Adrenal gland (tissue), 12 donors: ENCODE measurements around the gene SYCN. TPM values are rescaled to one million over a fixed set of nuclear protein-coding genes. Genes with fewer than 3 reads are reported as not detected.

ENCODE experiments used
- DNase-seq, 7 donors: peaks; one replicate each; pipeline ENCODE4 v3.0.0-alpha.2; 2019 to 2020
- H3K27ac ChIP-seq, 5 donors: fragments of 200-600 bp; sonication (generic) in 4 of 5; 1 replicate in 3 of 5; 2 replicates in 2 of 5; pipeline versions ENCODE4 v1.5.1 to v1.8.0; 2016 to 2020; ENCODE audit warnings: mild to moderate bottlenecking in 1 of 5
- H3K27me3 ChIP-seq: fragments of 200-600 bp; 2 replicates; pipeline ENCODE4 v1.8.0; 2021
- H3K36me3 ChIP-seq, 2 donors: fragments of 200-600 bp; replicated peaks in 1 of 2; 1 replicate in 1 of 2; 2 replicates in 1 of 2; pipeline versions ENCODE4 v1.5.1 to v1.8.0; 2018 to 2022
- H3K4me1 ChIP-seq, 2 donors: fragments of 200-600 bp; replicated peaks in 1 of 2; 1 replicate in 1 of 2; 2 replicates in 1 of 2; pipeline versions ENCODE4 v1.5.1 to v1.8.0; 2018 to 2021
- H3K4me3 ChIP-seq, 4 donors: fragments of 200-600 bp; sonication (generic) in 3 of 4; one replicate each; pipeline ENCODE4 v1.5.1; 2016 to 2018
- H3K9me3 ChIP-seq, 3 donors: fragments of 200-600 bp; sonication (generic) in 1 of 3; replicated peaks in 1 of 3; 1 replicate in 2 of 3; 2 replicates in 1 of 3; pipeline versions ENCODE4 v1.5.1 to v1.8.0; 2016 to 2021
- POLR2A ChIP-seq, 2 donors: fragments of 450-650 bp; IDR thresholded peaks; one replicate each; pipeline ENCODE4 v1.6.1; 2017; ENCODE audit warnings: antibody characterized with exemption in 2 of 2, mild to moderate bottlenecking in 2 of 2, moderate library complexity in 1 of 2
- WGBS, 4 donors: extraction: QIAGEN DNeasy Blood & Tissue Kit in 2 of 4; methylation state at CpG; one replicate each; pipeline versions ENCODE4 v1.1.5 to v1.1.7; 2013 to 2017; 5-methylcytosine and 5-hydroxymethylcytosine counted together
- intact Hi-C, 2 donors: fragments of 100-400 bp; cut with DNase I; formaldehyde crosslinking; loops; one replicate each; pipeline versions ENCODE4 v1.14.1 to v1.15.0; 2022 to 2023
- polyA plus RNA-seq, 3 donors: library from polyadenylated mRNA; stranded (reverse); fragments of 200-250 nt in 2 of 3; fragments of 350-450 nt in 1 of 3; fragmentation: Illumina TruSeq in 1 of 3; extraction: RNeasy Lipid Tissue Mini Kit (QIAGEN cat#74804) in 1 of 3; gene quantifications; one replicate each; pipeline ENCODE4 v1.2.3, GENCODE V29; 2013 to 2014
- total RNA-seq, 9 donors: library from RNA; depleted of rRNA in 4 of 9; stranded (reverse); fragments of >200 nt in 4 of 9; fragments of 120-200 nt in 1 of 9; fragmentation: NEBNext Ultra II Directional in 1 of 9; extraction: Animal tissue kit (Norgen Biotek cat#: 25700) in 1 of 9; gene quantifications; one replicate each; pipeline versions ENCODE4 v1.1.0 to v1.2.4, GENCODE V29; 2013 to 2023
- TF ChIP-seq, protein P1 (sequence below), 6 experiments: fragments of 450-650 bp in 4 of 6; fragments of 200-600 bp in 2 of 6; sonication (generic) in 1 of 6; IDR thresholded peaks; 1 replicate in 5 of 6; 2 replicates in 1 of 6; pipeline versions ENCODE4 v1.5.1 to v1.8.0; 2016 to 2021; ENCODE audit warnings: antibody characterized with exemption in 6 of 6, mild to moderate bottlenecking in 2 of 6, moderate library complexity in 1 of 6
- donor health status: healthy with polysubstance abuse.
- donor health status: Bipolar disorder and iron deficiency.
- donor health status: DM: yes; HTN: yes; CAD: no.
- donor health status: DM: no; HTN: no; CAD: no.
- donor health status: DM: no; HTN: no; CAD: no.
- donor health status: DM: yes; HTN: yes; CAD: no.

The SYCN gene
- total and polyA plus RNA-seq, 12 donors, result 0.43 to 0.76 (median 0.67) TPM; not detected in 9

DNA sequence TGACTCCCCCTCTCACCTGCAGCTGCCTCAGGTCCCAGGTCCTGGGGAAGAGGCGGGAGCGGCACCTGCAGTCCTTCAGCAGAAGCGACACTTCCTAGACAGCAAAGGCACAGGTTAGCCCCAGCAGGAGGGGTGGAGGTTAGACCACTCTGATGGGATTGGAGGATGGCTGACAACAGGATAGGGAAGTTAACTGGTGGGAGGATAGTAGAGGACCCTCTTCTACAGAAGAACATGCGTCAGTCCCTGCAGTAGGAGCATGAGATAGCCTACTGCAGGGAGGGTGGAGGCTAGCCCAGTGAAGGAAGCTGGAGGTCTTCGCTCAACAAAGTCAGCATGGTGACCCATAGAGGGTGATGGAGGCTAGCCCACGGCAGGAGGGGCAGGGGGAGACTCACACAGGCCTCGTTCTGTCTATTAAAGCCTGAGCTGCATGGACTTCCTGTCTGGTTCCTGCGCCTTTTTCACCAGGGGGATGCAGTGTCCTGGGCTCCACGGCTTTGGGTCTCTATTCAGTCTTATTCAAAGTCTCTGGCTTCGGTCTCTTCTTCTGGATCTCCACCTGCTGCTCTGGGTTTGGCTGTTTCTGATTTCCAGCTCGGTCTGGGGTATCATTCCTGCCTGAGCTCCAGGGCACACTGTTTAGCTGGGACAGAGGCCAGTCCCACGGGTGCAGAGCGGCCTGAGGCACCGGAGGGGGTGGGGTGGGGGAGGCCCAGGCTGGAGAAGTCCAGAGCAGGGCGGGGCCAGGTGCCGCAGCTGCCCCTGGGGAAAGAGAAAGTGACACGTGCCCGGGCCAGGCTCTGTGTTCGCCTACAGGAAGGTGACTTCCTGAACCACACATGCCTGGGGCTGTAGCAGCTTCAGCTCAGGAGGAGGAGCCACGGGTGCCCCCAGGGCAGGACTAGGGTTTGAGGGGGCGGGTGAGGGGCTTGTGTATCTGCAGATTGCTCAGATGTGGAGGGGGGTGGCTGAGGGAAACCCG is 33.4 kb upstream of the SYCN start:
- Histone ChIP-seq H3K27me3 (peaks cover 4% of the 10 kb centered on the region), H3K4me3 (no peak overlapping the region), H3K27ac (no peak overlapping the region), H3K9me3 (no peaks in the 10 kb centered on the region), H3K4me1 (no peaks in the 10 kb centered on the region), H3K36me3 (no peaks in the 10 kb centered on the region)
- TF ChIP-seq, protein P1, sequence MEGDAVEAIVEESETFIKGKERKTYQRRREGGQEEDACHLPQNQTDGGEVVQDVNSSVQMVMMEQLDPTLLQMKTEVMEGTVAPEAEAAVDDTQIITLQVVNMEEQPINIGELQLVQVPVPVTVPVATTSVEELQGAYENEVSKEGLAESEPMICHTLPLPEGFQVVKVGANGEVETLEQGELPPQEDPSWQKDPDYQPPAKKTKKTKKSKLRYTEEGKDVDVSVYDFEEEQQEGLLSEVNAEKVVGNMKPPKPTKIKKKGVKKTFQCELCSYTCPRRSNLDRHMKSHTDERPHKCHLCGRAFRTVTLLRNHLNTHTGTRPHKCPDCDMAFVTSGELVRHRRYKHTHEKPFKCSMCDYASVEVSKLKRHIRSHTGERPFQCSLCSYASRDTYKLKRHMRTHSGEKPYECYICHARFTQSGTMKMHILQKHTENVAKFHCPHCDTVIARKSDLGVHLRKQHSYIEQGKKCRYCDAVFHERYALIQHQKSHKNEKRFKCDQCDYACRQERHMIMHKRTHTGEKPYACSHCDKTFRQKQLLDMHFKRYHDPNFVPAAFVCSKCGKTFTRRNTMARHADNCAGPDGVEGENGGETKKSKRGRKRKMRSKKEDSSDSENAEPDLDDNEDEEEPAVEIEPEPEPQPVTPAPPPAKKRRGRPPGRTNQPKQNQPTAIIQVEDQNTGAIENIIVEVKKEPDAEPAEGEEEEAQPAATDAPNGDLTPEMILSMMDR (IDR thresholded peaks at IDR 0.05), result no peak
- no peak for TF ChIP-seq POLR2A (IDR thresholded peaks at IDR 0.05)
- intact Hi-C loops, result no loop called here
- 55 to 66% (median 56%) methylated on average over 15 to 22 of the region's 22 CpGs for WGBS, 4 donors
- no peak for DNase-seq

DNA sequence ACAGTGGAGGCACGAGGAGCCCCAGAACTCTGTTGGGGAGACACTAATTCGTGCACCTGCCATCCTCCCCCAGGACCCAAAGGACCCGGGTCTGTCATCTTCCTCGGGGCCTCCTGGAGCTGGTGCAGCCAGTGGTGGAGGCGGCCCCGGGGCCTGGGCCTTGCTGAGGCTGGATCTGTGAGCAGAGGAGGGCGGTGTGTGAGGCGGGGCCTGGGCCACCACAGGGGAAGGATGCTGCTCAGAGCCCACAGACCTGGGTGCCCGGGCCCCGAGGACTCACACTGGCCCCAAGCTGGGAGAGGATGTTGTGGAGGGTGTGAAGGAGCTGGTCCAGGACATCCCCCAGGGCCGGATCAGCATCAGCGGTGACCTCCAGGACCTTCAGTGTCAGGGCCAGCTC is 32.5 kb upstream of the SYCN start:
- Histone ChIP-seq H3K27me3 (peaks cover 4% of the 10 kb centered on the region), H3K4me3 (no peak overlapping the region), H3K36me3 (no peaks in the 10 kb centered on the region), H3K4me1 (no peaks in the 10 kb centered on the region), H3K9me3 (no peaks in the 10 kb centered on the region), H3K27ac (no peak overlapping the region)
- DNase-seq, result no peak
- TF ChIP-seq, protein P1 (IDR thresholded peaks at IDR 0.05), result no peak
- TF ChIP-seq POLR2A (IDR thresholded peaks at IDR 0.05), result no peak
- intact Hi-C loops, result no loop called here
- WGBS, 4 donors, result 70 to 86% (median 80%) methylated on average over 10 to 12 of the region's 12 CpGs

DNA sequence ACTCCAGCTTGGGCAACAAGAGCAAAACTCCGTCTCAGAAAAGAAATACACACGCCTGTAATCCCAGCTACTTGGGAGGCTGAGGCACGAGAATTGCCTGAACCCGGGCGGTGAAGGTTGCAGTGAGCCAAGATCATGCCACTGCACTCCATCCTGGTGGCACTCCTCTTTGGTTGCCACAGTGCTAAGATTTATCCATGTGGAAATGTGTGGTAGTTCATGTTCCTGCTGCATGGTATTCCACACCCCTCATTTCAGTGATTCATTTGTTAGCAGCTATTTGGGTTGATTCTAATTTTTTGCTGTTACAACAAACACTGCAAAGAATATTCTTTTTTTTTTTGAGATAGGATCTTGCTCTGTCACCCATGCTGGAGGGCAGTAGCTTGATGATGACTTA is 28.6 kb upstream of the SYCN start:
- TF ChIP-seq POLR2A (IDR thresholded peaks at IDR 0.05), result no peak
- TF ChIP-seq, protein P1 (IDR thresholded peaks at IDR 0.05), result no peak
- H3K9me3 ChIP-seq, result no peaks in the 10 kb centered on the region
- no peaks in the 10 kb centered on the region for H3K36me3 ChIP-seq
- WGBS, 4 donors, result 87 to 94% (median 89%) methylated on average over 2 to 5 of the region's 5 CpGs
- H3K27ac ChIP-seq, result no peak overlapping the region
- H3K4me3 ChIP-seq, result no peak overlapping the region
- peaks cover 4% of the 10 kb centered on the region for H3K27me3 ChIP-seq
- no peaks in the 10 kb centered on the region for H3K4me1 ChIP-seq
- no peak for DNase-seq
- intact Hi-C loops, result no loop called here

DNA sequence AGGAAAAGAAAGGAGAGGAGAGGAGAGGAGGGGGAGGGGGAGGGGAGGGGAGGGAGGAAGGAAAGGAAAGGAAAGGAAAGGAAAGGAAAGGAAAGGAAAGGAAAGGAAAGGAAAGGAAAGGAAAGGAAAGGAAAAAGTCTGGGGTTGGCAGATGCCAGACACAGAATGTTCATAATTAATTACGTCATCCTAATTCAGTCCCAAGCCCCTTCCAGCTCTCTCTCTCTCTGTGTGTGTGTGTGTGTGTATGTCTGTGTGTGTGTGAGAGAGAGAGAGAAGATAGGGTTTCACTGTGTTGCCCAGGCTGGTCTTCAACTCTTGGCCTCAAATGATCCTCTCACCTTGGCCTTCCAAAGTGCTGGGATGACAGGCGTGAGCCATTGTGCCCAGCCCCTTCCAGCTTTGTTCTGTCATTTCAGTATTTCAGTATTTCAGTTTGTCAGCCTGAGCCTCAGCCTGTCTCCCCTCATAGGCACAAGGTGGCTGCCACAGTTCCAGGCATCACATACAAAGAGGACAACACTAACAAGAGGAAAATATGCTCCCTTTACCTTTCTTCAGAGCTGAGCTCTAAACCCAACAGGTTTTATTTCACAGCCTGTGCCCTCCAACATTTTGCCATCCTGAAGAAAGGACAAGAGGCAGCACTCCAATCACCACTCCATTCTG is 26.2 kb upstream of the SYCN start:
- WGBS, 4 donors, result 50 to 71% (median 66%) methylated on average over 2 of the region's 2 CpGs
- H3K4me3 ChIP-seq, result no peak overlapping the region
- H3K27me3 ChIP-seq, result peaks cover 4% of the 10 kb centered on the region
- H3K4me1 ChIP-seq, result no peaks in the 10 kb centered on the region
- TF ChIP-seq POLR2A (IDR thresholded peaks at IDR 0.05), result no peak
- TF ChIP-seq, protein P1 (IDR thresholded peaks at IDR 0.05), result no peak
- no peaks in the 10 kb centered on the region for H3K9me3 ChIP-seq
- H3K36me3 ChIP-seq, result no peaks in the 10 kb centered on the region
- no peak for DNase-seq
- intact Hi-C loops, result no loop called here
- no peak overlapping the region for H3K27ac ChIP-seq
